A549 treated with Mapracorat at 1 μM for 4 hours (cell line): ENCODE results near the gene FAM209B. TPM values are rescaled to one million over a fixed set of nuclear protein-coding genes. Genes with fewer than 3 reads are reported as not detected.

Source experiments
- total RNA-seq: library from RNA; stranded (reverse); fragments of 200-300 nt; extraction: Qiagen RNA extraction; gene quantifications from 5 replicates; pipeline ENCODE4 v1.2.3, GENCODE V29; 2022

Gene FAM209B, protein sequence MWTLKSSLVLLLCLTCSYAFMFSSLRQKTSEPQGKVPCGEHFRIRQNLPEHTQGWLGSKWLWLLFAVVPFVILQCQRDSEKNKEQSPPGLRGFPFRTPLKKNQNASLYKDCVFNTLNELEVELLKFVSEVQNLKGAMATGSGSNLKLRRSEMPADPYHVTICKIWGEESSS
- total RNA-seq: 0.22 to 0.67 TPM (median 0.34 TPM) in 5 replicates

GRCh38 chr20:56532946-56533345, at the start of gene FAM209B:
TSS of gene FAM209B (plus strand) at chr20:56533246. CDS start at chr20:56533342, 96 bp downstream.

DNA sequence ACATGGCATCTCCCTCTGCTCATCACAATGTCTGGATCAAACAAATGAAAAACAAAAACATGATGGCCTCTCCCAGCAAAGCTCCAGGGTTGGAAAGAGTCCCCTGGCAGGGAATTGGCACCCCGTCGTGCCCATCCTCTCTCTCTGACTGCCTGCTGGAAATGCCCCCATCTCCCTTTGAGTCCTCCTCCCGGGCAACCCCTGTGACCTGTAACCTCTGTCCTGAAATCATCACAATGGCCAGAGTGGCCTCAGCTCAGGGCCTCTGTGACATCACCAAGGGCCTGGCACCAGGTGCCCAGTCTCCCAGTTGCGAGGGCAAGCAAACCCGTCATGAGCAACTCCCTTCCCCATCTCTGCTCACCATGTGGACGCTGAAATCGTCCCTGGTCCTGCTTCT, 8.6 kb upstream of the FAM209B start, which contains the start of gene FAM209A:
Gene FAM209A (plus strand): TSS at position 301 of the 400 bp plus-strand sequence. CDS start 65 bp downstream, at position 366.

Other genes with a start within 250 kb of the FAM209B start
- 10.2 to 12.8 TPM (median 11.5 TPM) in 5 replicates for gene FAM210B, start 174.3 kb upstream of the FAM209B start, total RNA-seq
- gene AURKA, start 141.0 kb upstream of the FAM209B start, total RNA-seq: 94.7 to 105 TPM (median 103 TPM) in 5 replicates
- gene CSTF1, start 140.6 kb upstream of the FAM209B start, total RNA-seq: 34.6 to 39.8 TPM (median 36.4 TPM) in 5 replicates
- gene CASS4, start 121.0 kb upstream of the FAM209B start, total RNA-seq: 0.05 to 0.06 TPM in 2 of 5 replicates, not detected in the others
- 81.2 to 97.5 TPM (median 88.2 TPM) in 5 replicates for gene RTF2, start 64.6 kb upstream of the FAM209B start, total RNA-seq
- gene FAM209A, start 8.5 kb upstream of the FAM209B start, total RNA-seq: 0.28 to 0.43 TPM (median 0.30 TPM) in 4 of 5 replicates, not detected in the other
- gene TFAP2C, start 96.1 kb downstream of the FAM209B start, total RNA-seq: 13.1 to 15.0 TPM (median 13.5 TPM) in 5 replicates